Measurements from ENCODE around the gene EVI2A. TPM values are rescaled to one million over a fixed set of nuclear protein-coding genes. Genes with fewer than 3 reads are reported as not detected.
A peak's percentile ranks its signal among the peaks of the same experiment; 100 is the strongest.

Gene EVI2A
- total and polyA plus RNA-seq, 9 of the 15 experiments (the other 6 are each of a cell fraction or from before 2014, with no cell fraction given), result 0.06 to 0.37 (median 0.15) TPM; not detected in 3

DNA sequence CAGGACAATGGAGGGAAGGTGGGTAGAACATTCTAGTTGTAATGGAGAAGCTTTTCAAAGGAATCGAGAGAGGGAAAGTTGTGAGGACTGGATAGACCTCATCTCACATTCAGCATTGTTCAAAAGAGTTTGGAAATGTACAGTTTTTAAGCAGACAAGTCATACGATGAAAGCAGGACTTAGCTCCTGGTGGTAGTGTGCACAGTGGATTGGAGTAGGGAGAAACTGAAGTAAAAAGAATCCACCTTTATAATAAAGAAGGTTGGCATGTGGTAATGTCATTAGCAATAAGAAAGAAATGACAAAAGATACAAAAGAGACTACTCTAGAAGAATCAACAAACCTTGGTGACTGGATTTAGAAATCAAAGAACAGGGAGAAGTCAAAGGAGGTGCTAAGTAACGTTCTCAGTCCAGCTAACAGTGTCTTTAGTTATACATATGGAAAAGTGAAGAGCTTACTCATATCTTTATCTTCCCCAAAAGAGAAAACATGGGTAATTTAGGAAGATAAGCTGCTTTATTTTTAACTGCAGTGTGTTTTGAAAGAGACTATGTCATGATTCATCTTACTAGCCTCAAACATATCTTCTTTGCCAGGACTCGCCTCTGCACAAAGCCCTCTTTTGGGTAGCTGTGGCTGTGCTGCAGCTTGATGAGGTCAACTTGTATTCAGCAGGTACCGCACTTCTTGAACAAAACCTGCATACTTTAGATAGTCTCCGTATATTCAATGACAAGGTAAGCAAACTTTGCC is 18.7 kb upstream of the EVI2A start (continued):
- no peak for TF ChIP-seq ELF4 (CRISPR knock-in tag; IDR thresholded peaks at IDR 0.05)
- peak; percentile 95 for TF ChIP-seq CBFA2T3 (IDR thresholded peaks at IDR 0.05)
- TF ChIP-seq, protein P1, sequence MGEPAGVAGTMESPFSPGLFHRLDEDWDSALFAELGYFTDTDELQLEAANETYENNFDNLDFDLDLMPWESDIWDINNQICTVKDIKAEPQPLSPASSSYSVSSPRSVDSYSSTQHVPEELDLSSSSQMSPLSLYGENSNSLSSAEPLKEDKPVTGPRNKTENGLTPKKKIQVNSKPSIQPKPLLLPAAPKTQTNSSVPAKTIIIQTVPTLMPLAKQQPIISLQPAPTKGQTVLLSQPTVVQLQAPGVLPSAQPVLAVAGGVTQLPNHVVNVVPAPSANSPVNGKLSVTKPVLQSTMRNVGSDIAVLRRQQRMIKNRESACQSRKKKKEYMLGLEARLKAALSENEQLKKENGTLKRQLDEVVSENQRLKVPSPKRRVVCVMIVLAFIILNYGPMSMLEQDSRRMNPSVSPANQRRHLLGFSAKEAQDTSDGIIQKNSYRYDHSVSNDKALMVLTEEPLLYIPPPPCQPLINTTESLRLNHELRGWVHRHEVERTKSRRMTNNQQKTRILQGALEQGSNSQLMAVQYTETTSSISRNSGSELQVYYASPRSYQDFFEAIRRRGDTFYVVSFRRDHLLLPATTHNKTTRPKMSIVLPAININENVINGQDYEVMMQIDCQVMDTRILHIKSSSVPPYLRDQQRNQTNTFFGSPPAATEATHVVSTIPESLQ (CRISPR knock-in tag; IDR thresholded peaks at IDR 0.05), result no peak
- TF ChIP-seq MED1 (CRISPR knock-in tag; IDR thresholded peaks at IDR 0.05; ENCODE audit: borderline replicate concordance), result no peak
- TF ChIP-seq, protein P2, sequence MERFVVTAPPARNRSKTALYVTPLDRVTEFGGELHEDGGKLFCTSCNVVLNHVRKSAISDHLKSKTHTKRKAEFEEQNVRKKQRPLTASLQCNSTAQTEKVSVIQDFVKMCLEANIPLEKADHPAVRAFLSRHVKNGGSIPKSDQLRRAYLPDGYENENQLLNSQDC (CRISPR knock-in tag; IDR thresholded peaks at IDR 0.05), result no peak
- TF ChIP-seq FOXK1 (CRISPR knock-in tag; IDR thresholded peaks at IDR 0.05; ENCODE audit: borderline replicate concordance), result no peak
- TF ChIP-seq BRD4 (IDR thresholded peaks at IDR 0.05), result no peak
- TF ChIP-seq MIER1 (IDR thresholded peaks at IDR 0.05; ENCODE audit: low read depth), result no peak
- TF ChIP-seq SREBF2 (CRISPR knock-in tag; IDR thresholded peaks at IDR 0.05), result no peak
- TF ChIP-seq, protein P3, sequence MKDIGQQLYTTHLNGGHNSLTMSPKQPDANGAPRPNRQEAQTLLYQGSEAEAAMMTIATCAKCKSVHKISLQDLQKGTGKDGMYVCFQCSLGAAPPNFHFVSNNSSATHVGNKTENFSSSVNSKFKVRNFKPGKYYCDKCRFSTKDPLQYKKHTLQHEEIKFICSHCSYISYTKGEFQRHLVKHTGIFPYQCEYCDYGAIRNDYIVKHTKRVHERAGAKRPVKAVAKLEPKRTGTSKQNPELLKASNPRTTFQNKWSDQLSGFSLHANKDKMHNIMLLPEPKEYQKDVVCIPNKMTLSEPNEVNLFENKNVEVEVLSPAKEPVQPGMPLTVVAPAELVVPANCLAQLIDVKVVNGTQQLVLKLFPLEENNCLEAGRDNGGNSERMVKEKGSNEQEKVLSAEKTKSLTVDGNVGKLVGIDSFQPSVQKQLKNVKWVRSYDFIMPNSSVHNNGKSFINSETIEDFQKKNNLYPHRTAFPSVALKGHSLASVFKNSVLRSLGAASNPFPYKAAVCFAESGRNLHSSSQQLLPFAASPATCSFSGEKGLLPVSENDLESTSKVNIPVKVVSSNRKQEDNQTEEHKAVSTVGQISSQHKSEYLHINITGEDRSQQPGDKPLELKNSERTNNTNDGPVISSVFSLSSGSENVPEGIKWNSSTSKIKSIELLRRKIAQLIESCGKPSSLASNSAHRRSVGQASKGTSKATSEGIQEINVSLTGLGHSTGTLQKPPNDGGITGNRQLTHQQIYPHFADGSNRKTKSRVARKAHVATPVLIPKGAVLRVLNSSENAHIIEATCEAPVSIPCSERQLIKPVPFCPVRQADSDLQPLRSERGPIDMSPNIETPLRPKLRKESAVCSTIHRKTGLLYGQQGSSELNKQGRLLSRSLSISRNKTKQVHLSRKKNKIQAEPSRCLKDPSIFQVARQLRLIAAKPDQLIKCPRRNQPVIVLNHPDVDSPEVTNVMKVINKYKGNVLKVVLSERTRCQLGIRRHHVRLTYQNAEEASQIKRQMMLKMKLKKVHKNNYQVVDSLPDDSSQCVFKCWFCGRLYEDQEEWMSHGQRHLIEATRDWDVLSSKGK (CRISPR knock-in tag; IDR thresholded peaks at IDR 0.05), result no peak
- peak; percentile 92 for TF ChIP-seq SMARCE1 (IDR thresholded peaks at IDR 0.05)
- TF ChIP-seq POLR3G (IDR thresholded peaks at IDR 0.05; ENCODE audit: extremely low read depth, insufficient read length, insufficient replicate concordance), result no peak
- no peak for TF ChIP-seq POLR2B (IDR thresholded peaks at IDR 0.05; ENCODE audit: low read depth, partially characterized antibody)
- TF ChIP-seq, protein P4, sequence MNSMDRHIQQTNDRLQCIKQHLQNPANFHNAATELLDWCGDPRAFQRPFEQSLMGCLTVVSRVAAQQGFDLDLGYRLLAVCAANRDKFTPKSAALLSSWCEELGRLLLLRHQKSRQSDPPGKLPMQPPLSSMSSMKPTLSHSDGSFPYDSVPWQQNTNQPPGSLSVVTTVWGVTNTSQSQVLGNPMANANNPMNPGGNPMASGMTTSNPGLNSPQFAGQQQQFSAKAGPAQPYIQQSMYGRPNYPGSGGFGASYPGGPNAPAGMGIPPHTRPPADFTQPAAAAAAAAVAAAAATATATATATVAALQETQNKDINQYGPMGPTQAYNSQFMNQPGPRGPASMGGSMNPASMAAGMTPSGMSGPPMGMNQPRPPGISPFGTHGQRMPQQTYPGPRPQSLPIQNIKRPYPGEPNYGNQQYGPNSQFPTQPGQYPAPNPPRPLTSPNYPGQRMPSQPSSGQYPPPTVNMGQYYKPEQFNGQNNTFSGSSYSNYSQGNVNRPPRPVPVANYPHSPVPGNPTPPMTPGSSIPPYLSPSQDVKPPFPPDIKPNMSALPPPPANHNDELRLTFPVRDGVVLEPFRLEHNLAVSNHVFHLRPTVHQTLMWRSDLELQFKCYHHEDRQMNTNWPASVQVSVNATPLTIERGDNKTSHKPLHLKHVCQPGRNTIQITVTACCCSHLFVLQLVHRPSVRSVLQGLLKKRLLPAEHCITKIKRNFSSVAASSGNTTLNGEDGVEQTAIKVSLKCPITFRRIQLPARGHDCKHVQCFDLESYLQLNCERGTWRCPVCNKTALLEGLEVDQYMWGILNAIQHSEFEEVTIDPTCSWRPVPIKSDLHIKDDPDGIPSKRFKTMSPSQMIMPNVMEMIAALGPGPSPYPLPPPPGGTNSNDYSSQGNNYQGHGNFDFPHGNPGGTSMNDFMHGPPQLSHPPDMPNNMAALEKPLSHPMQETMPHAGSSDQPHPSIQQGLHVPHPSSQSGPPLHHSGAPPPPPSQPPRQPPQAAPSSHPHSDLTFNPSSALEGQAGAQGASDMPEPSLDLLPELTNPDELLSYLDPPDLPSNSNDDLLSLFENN (IDR thresholded peaks at IDR 0.05; ENCODE audit: low read depth in 2 of 2, low read length in 2 of 2), result peak in 1 of 2 experiments; percentile 51; a peak in 1 of 4 replicates
- peak; percentile 16; the same call in 1 of the 2 replicates for TF ChIP-seq ZNF316 (IDR thresholded peaks at IDR 0.05)
- peak; percentile 87 for TF ChIP-seq NCOR1 (IDR thresholded peaks at IDR 0.05)
- 0 out of 4 replicates have a peak, but pooled peaks of 1 of the 2 experiments have one; percentile 10 for TF ChIP-seq NRF1 (conservative IDR thresholded peaks at IDR 0.05 in 1 of 2, IDR thresholded peaks at IDR 0.05 in 1 of 2)
- TF ChIP-seq MTA2 (IDR thresholded peaks at IDR 0.05; ENCODE audit: low read depth), result peak; percentile 60
- TF ChIP-seq, protein P5, sequence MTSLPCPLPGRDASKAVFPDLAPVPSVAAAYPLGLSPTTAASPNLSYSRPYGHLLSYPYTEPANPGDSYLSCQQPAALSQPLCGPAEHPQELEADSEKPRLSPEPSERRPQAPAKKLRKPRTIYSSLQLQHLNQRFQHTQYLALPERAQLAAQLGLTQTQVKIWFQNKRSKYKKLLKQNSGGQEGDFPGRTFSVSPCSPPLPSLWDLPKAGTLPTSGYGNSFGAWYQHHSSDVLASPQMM (CRISPR knock-in tag; IDR thresholded peaks at IDR 0.05), result no peak
